Esophagus muscularis mucosa (tissue), 4 donors: ENCODE data around the gene HS3ST5. TPM values are rescaled to one million over a fixed set of nuclear protein-coding genes. Genes with fewer than 3 reads are reported as not detected.

ENCODE experiments used
- DNase-seq: peaks from one replicate; pipeline ENCODE4 v3.0.0-alpha.2; 2017; ENCODE audit errors: extremely low spot score
- H3K27ac ChIP-seq, 4 donors: fragments of 200-600 bp; sonication (generic); replicated peaks in 1 of 4; 1 replicate in 3 of 4; 2 replicates in 1 of 4; pipeline ENCODE4 v1.5.1; 2016 to 2019; ENCODE audit warnings: mild to moderate bottlenecking in 1 of 4
- H3K27me3 ChIP-seq, 4 donors: fragments of 200-600 bp; sonication (generic); one replicate each; pipeline versions ENCODE4 v1.5.1 to v1.6.0; 2016 to 2019
- H3K36me3 ChIP-seq, 4 donors: fragments of 200-600 bp; sonication (generic); one replicate each; pipeline ENCODE4 v1.5.1; 2016 to 2019
- H3K4me1 ChIP-seq, 4 donors: fragments of 200-600 bp; sonication (generic); one replicate each; pipeline ENCODE4 v1.5.1; 2016 to 2019
- H3K4me3 ChIP-seq, 4 donors: fragments of 200-600 bp; sonication (generic); 1 replicate in 2 of 4; 2 replicates in 2 of 4; pipeline ENCODE4 v1.5.1; 2016 to 2019; ENCODE audit warnings: mild to moderate bottlenecking in 4 of 4, moderate library complexity in 1 of 4
- H3K9me3 ChIP-seq, 4 donors: fragments of 200-600 bp; sonication (generic); 1 replicate in 3 of 4; 2 replicates in 1 of 4; pipeline ENCODE4 v1.5.1; 2016 to 2019
- EP300 ChIP-seq: sonication (generic); formaldehyde crosslinking; IDR thresholded peaks from one replicate; pipeline ENCODE4 v1.6.1; 2017; ENCODE audit warnings: antibody characterized with exemption
- POLR2A ChIP-seq: fragments of 450-650 bp; IDR thresholded peaks from one replicate; pipeline ENCODE4 v1.6.1; 2017; ENCODE audit warnings: antibody characterized with exemption, moderate library complexity, mild to moderate bottlenecking, low read depth
- POLR2AphosphoS5 ChIP-seq, 2 donors: sonication (generic); formaldehyde crosslinking; IDR thresholded peaks; one replicate each; pipeline ENCODE4 v1.6.1; 2017; ENCODE audit warnings: antibody characterized with exemption in 2 of 2
- WGBS: methylation state at CpG from one replicate; pipeline ENCODE4 v1.1.5; 2018; 5-methylcytosine and 5-hydroxymethylcytosine counted together
- intact Hi-C: fragments of 100-400 bp; cut with DNase I; formaldehyde crosslinking; loops from one replicate; pipeline ENCODE4 v1.15.1; 2023
- total RNA-seq, 4 donors: library from RNA; depleted of rRNA; stranded (reverse); fragments of >200 nt; gene quantifications; one replicate each; pipeline versions ENCODE4 v1.1.0 to v1.2.1, GENCODE V29; 2016
- TF ChIP-seq, protein P1 (sequence below), 3 experiments: fragments of 200-600 bp in 2 of 3; fragments of 450-650 bp in 1 of 3; sonication (generic) in 2 of 3; IDR thresholded peaks; one replicate each; pipeline ENCODE4 v1.5.1; 2017 to 2019; ENCODE audit warnings: antibody characterized with exemption in 3 of 3, mild to moderate bottlenecking in 2 of 3, moderate library complexity in 1 of 3

Gene HS3ST5
- total RNA-seq, 4 donors from 2014 or later, result 0.13 to 0.33 TPM; not detected in 2

- Histone ChIP-seq H3K36me3 (no peaks in the 10 kb centered on the region), H3K4me3 (no peak overlapping the region), H3K27ac (no peak overlapping the region), H3K4me1 (peaks cover 0 to 5% (median 0%) of the 10 kb centered on the region in 4 donors), H3K9me3 (no peaks in the 10 kb centered on the region), H3K27me3 (no peaks in the 10 kb centered on the region)
- TF ChIP-seq EP300, result no peak
- TF ChIP-seq, protein P1, sequence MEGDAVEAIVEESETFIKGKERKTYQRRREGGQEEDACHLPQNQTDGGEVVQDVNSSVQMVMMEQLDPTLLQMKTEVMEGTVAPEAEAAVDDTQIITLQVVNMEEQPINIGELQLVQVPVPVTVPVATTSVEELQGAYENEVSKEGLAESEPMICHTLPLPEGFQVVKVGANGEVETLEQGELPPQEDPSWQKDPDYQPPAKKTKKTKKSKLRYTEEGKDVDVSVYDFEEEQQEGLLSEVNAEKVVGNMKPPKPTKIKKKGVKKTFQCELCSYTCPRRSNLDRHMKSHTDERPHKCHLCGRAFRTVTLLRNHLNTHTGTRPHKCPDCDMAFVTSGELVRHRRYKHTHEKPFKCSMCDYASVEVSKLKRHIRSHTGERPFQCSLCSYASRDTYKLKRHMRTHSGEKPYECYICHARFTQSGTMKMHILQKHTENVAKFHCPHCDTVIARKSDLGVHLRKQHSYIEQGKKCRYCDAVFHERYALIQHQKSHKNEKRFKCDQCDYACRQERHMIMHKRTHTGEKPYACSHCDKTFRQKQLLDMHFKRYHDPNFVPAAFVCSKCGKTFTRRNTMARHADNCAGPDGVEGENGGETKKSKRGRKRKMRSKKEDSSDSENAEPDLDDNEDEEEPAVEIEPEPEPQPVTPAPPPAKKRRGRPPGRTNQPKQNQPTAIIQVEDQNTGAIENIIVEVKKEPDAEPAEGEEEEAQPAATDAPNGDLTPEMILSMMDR (IDR thresholded peaks at IDR 0.05), result no peak
- TF ChIP-seq POLR2A, result no peak
- TF ChIP-seq POLR2AphosphoS5 (IDR thresholded peaks at IDR 0.05), result no peak
- DNase-seq, result no peak
- intact Hi-C loops, result no loop called here
- 91% methylated on average over 2 of the region's 2 CpGs for WGBS
Observed at GRCh38 chr6:114087496-114087895, 255.3 kb downstream of the HS3ST5 start.

DNA sequence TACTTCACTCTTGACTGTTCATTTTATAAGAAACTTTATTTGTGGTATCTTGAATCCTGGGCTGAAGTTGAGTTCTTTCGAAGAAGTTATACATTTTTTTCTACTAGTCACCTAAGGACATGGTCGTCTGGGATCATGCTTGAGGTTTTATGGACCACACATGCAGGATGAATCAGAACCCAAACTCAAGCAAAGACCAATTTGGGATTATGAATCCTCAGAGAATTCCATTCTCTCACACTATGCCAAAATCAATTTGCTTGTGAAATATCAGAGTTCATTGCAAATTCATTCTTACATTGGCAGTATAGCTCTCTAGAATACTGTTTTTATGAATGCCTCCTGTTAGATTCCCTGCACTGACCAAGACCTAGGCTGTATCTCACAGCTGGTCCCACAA is 257.6 kb downstream of the HS3ST5 start:
- no peak for DNase-seq
- Histone ChIP-seq H3K9me3 (no peaks in the 10 kb centered on the region), H3K36me3 (no peaks in the 10 kb centered on the region), H3K4me3 (no peak overlapping the region), H3K27me3 (no peaks in the 10 kb centered on the region), H3K4me1 (no peaks in the 10 kb centered on the region), H3K27ac (no peak overlapping the region)
- WGBS, result 75% methylated on average over 2 of the region's 2 CpGs
- TF ChIP-seq POLR2A (no peak), EP300 (no peak), POLR2AphosphoS5 (IDR thresholded peaks at IDR 0.05) (no peak)
- TF ChIP-seq, protein P1 (IDR thresholded peaks at IDR 0.05), result no peak
- intact Hi-C loops, result no loop called here

- Histone ChIP-seq H3K36me3 (no peaks in the 10 kb centered on the region), H3K27me3 (no peaks in the 10 kb centered on the region), H3K27ac (no peak overlapping the region), H3K4me3 (no peak overlapping the region), H3K4me1 (no peaks in the 10 kb centered on the region), H3K9me3 (no peaks in the 10 kb centered on the region)
- intact Hi-C loops, result no loop called here
- no peak for DNase-seq
- 87% methylated on average over 13 of the region's 16 CpGs for whole genome bisulfite sequencing
- TF ChIP-seq POLR2A, result no peak
- TF ChIP-seq, protein P1 (IDR thresholded peaks at IDR 0.05), result no peak
- no peak for TF ChIP-seq EP300
Observed at GRCh38 chr6:114084327-114084890, 258.4 kb downstream of the HS3ST5 start.

GRCh38 chr6:114083251-114083650 is 259.6 kb downstream of the HS3ST5 start:
- Histone ChIP-seq H3K27ac (no peak overlapping the region), H3K27me3 (no peaks in the 10 kb centered on the region), H3K4me1 (no peaks in the 10 kb centered on the region), H3K4me3 (no peak overlapping the region), H3K36me3 (no peaks in the 10 kb centered on the region), H3K9me3 (no peaks in the 10 kb centered on the region)
- DNase-seq, result no peak
- TF ChIP-seq POLR2A (no peak), POLR2AphosphoS5 (IDR thresholded peaks at IDR 0.05) (no peak), EP300 (no peak)
- TF ChIP-seq, protein P1 (IDR thresholded peaks at IDR 0.05), result no peak
- 68% methylated on average over 3 of the region's 3 CpGs for WGBS
- intact Hi-C loops, result no loop called here

GRCh38 chr6:114081730-114082129 is 261.1 kb downstream of the HS3ST5 start:
- Histone ChIP-seq H3K27ac (no peak overlapping the region), H3K27me3 (no peaks in the 10 kb centered on the region), H3K9me3 (no peaks in the 10 kb centered on the region), H3K4me1 (no peaks in the 10 kb centered on the region), H3K4me3 (no peak overlapping the region), H3K36me3 (no peaks in the 10 kb centered on the region)
- no peak for TF ChIP-seq POLR2A
- no peak for DNase-seq
- intact Hi-C loops, result no loop called here
- WGBS, result 85% methylated on average over 3 of the region's 3 CpGs
